HepG2 (cell line): ENCODE results near the gene LDLRAD4. TPM values are rescaled to one million over a fixed set of nuclear protein-coding genes. Genes with fewer than 3 reads are reported as not detected.

Experiments
- ATAC-seq: fragments of 200-7000 bp; cut with Tn5 transposase; 3 replicates; pipeline ENCODE4 v1.9.1; 2020; ENCODE audit warnings: mild to moderate bottlenecking, moderate library complexity
- BruUV-seq: library from RNA; stranded (reverse); fragments of 400-500 nt; replicated peaks from 2 replicates; lab custom pipeline; 2021; lab: Mats Ljungman, UMichigan
- CTCF ChIA-PET: fragments of 300-600 bp; formaldehyde crosslinking; extraction: SDS; loops from one replicate; lab custom pipeline; 2021; ENCODE audit warnings: low total read pairs, inconsistent platforms, low intra/inter-chr PET ratio; lab: Yijun Ruan, JAX
- POLR2A ChIA-PET: fragments of 350-600 bp; sonication (Branson Sonifier 250); formaldehyde crosslinking; loops from one replicate; lab custom pipeline; 2020; ENCODE audit warnings: antibody characterized with exemption, inconsistent platforms; lab: Yijun Ruan, JAX
- DNase-seq: peaks from one replicate; pipeline ENCODE4 v3.0.0-alpha.2; 2015; ENCODE audit warnings: low spot score
- FAIRE-seq: peaks from 3 replicates; lab custom pipeline; 2011; peaks lifted over from hg19 to GRCh38; lab: Jason Lieb, UNC
- H2AFZ ChIP-seq: one replicate; pipeline ENCODE4 v1.6.1; 2011; ENCODE audit warnings: low read length, inconsistent platforms
- H3K27ac ChIP-seq: fragments of 300-600 bp; 3 replicates; pipeline ENCODE4 v1.8.0; 2011; ENCODE audit warnings: mixed run types, mild to moderate bottlenecking, mixed read lengths, low read length, inconsistent platforms; ENCODE audit not compliant: insufficient read depth; ENCODE audit errors: extremely low read length
- H3K27me3 ChIP-seq, 2 experiments: fragments of 200-600 bp in 1 of 2; 2 replicates in 1 of 2; 3 replicates in 1 of 2; pipeline versions ENCODE4 v1.6.0 to v1.8.0; 2011; ENCODE audit warnings: low read length in 2 of 2, mild to moderate bottlenecking in 2 of 2, moderate library complexity in 2 of 2, inconsistent platforms in 1 of 2; ENCODE audit not compliant: insufficient read depth in 2 of 2, control insufficient read depth in 1 of 2
- H3K36me3 ChIP-seq, 2 experiments: fragments of 200-600 bp in 1 of 2; replicated peaks in 1 of 2; 2 replicates in 1 of 2; 3 replicates in 1 of 2; pipeline versions ENCODE4 v1.5.1 to v1.8.0; 2011; ENCODE audit warnings: low read length in 2 of 2, inconsistent platforms in 1 of 2; ENCODE audit not compliant: insufficient read depth in 2 of 2, control insufficient read depth in 1 of 2
- H3K4me1 ChIP-seq: 2 replicates; pipeline ENCODE4 v1.5.1; 2012; ENCODE audit warnings: low read length, inconsistent platforms; ENCODE audit not compliant: insufficient read depth
- H3K4me2 ChIP-seq: 2 replicates; pipeline ENCODE4 v1.6.0; 2011; ENCODE audit warnings: low read depth, low read length, inconsistent platforms
- H3K4me3 ChIP-seq, 3 experiments: fragments of 200-600 bp in 1 of 3; sonication (generic), shearing (Covaris generic) in 1 of 3; replicated peaks in 1 of 3; 2 replicates each; pipeline ENCODE4 v1.5.1; 2011 to 2016; ENCODE audit warnings: low read length in 3 of 3, inconsistent platforms in 2 of 3, low read depth in 2 of 3, mild to moderate bottlenecking in 2 of 3, control low read depth in 1 of 3, mixed read lengths in 1 of 3; ENCODE audit not compliant: insufficient read depth in 1 of 3
- H3K79me2 ChIP-seq: one replicate; pipeline ENCODE4 v1.6.1; 2011; ENCODE audit warnings: low read length, inconsistent platforms; ENCODE audit not compliant: insufficient read depth
- H3K9ac ChIP-seq: 2 replicates; pipeline ENCODE4 v1.6.0; 2011; ENCODE audit warnings: mild to moderate bottlenecking, low read depth, low read length, inconsistent platforms; ENCODE audit not compliant: insufficient read depth
- H3K9me3 ChIP-seq: 2 replicates; pipeline ENCODE4 v1.5.1; 2012; ENCODE audit warnings: mild to moderate bottlenecking, low read length
- H4K20me1 ChIP-seq: 2 replicates; pipeline ENCODE4 v1.6.0; 2011; ENCODE audit warnings: inconsistent platforms, mild to moderate bottlenecking, low read length, moderate library complexity; ENCODE audit not compliant: insufficient read depth
- CREB1 ChIP-seq, 2 experiments: fragments of 450-650 bp in 1 of 2; IDR thresholded peaks; 2 replicates each; pipeline ENCODE4 v1.6.1; 2016 to 2017; ENCODE audit warnings: control low read depth in 1 of 2, mild to moderate bottlenecking in 1 of 2, missing compliant biosample characterization in 1 of 2, missing genetic modification characterization in 1 of 2
- ERF ChIP-seq: IDR thresholded peaks from 2 replicates; pipeline ENCODE4 v1.6.1; 2018; ENCODE audit warnings: missing biosample characterization, missing genetic modification reagents
- FOXA1 ChIP-seq, 2 experiments: fragments of 450-650 bp in 1 of 2; sonication (generic) in 1 of 2; formaldehyde crosslinking in 1 of 2; IDR thresholded peaks; 2 replicates each; pipeline versions ENCODE4 v1.4.0 to v1.6.1; 2016 to 2020; ENCODE audit warnings: missing genetic modification reagents in 1 of 2
- YEATS2 ChIP-seq: sonication (generic); formaldehyde crosslinking; IDR thresholded peaks from 2 replicates; pipeline ENCODE4 v1.4.0; 2020; ENCODE audit warnings: missing genetic modification reagents, borderline replicate concordance
- ZNF713 ChIP-seq: sonication (generic); formaldehyde crosslinking; IDR thresholded peaks from 2 replicates; pipeline ENCODE4 v1.4.0; 2020; ENCODE audit warnings: mild to moderate bottlenecking, missing genetic modification reagents
- WGBS: methylation state at CpG from one replicate; pipeline ENCODE4 v1.1.6; 2017; ENCODE audit warnings: low lambda C conversion rate; 5-methylcytosine and 5-hydroxymethylcytosine counted together
- in situ Hi-C: cut with HindIII; loops from 2 replicates; pipeline ENCODE4 v1.10.0; 2017; ENCODE audit warnings: low pct_unique_long_range_greater_than_20kb; ENCODE audit not compliant: extremely low pct_ligation_motif_present
- intact Hi-C: fragments of 100-400 bp; cut with micrococcal nuclease; formaldehyde crosslinking; loops from one replicate; pipeline ENCODE4 v1.10.0; 2022; ENCODE audit not compliant: unreplicated experiment
- polyA plus RNA-seq, 8 experiments: library from polyadenylated mRNA; depleted of rRNA in 3 of 8; stranded (reverse) in 7 of 8; unstranded in 1 of 8; fragments of >200 nt; fragmentation: Illumina TruSeq in 4 of 8; extraction: Trizol in 4 of 8; gene quantifications; 2 replicates each; pipeline versions ENCODE4 v1.2.1 to v1.2.3, GENCODE V29; 2011 to 2016; ENCODE audit warnings: low read depth in 4 of 8, missing spikeins in 1 of 8, mixed read lengths in 1 of 8; ENCODE audit not compliant: insufficient read depth in 1 of 8
- total RNA-seq, 5 experiments: library from RNA; depleted of rRNA; stranded (reverse); fragments of >200 nt; fragmentation: Illumina TruSeq; extraction: Trizol; gene quantifications; 2 replicates each; pipeline ENCODE4 v1.2.3, GENCODE V29; 2016; ENCODE audit warnings: low read depth in 1 of 5
- TF ChIP-seq, protein P1 (sequence below): sonication (generic); formaldehyde crosslinking; IDR thresholded peaks from 2 replicates; pipeline ENCODE4 v1.9.0; 2022; ENCODE audit warnings: low read depth, missing genetic modification reagents
- TF ChIP-seq, protein P2 (sequence below): IDR thresholded peaks from 2 replicates; pipeline ENCODE4 v1.6.1; 2018; ENCODE audit warnings: missing genetic modification reagents
- TF ChIP-seq, protein P3 (sequence below): sonication (generic); formaldehyde crosslinking; IDR thresholded peaks from 2 replicates; pipeline ENCODE4 v1.4.0; 2020; ENCODE audit warnings: missing genetic modification reagents; ENCODE audit errors: not compliant biosample characterization
- TF ChIP-seq, protein P4 (sequence below): sonication (generic); formaldehyde crosslinking; IDR thresholded peaks from 2 replicates; pipeline ENCODE4 v1.4.0; 2020; ENCODE audit warnings: low read depth, mild to moderate bottlenecking, missing genetic modification reagents

Gene LDLRAD4
- total and polyA plus RNA-seq, 2 of the 13 experiments (the other 11 are each of a cell fraction or from before 2014, with no cell fraction given), result 13.6 to 20.9 TPM

DNA sequence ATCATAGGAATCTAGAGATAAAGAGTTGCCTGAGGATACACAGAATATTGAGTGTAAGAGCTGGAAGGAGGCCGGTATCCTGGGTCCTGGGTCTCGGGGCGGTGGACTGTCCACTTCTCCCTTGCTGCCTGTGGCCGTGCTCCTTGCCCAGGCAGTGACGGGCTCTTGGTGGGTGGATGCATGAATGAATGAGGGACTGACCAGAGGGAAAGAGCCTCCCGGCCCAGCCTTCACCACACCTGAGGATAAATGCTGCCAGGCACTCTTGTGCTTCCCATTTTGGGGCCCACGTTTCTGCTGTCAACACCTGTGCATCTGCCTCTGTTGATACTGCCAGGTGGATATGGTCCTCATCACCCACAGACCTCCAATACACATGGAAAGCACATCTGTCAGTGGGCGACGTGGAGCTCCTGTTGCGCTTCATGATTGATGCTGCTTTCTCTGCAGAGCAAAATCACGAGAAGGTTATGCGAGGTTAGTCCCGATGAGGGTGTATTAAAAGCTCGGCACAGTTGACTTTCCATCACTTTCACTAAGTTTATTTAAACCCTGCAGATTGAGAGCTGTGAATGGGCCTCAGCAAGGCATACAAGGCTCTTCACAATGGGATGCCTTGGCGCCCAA lies 211.4 kb downstream of the LDLRAD4 start:
- Histone ChIP-seq H3K79me2 (no peaks in the 10 kb centered on the region), H3K4me3 (no peak overlapping the region), H2AFZ (no peak overlapping the region), H3K27ac (no peak overlapping the region), H3K9me3 (no peaks in the 10 kb centered on the region), H3K9ac (no peak overlapping the region), H3K27me3 (no peaks in the 10 kb centered on the region), H3K4me2 (no peak overlapping the region), H3K36me3 (no peaks in the 10 kb centered on the region), H4K20me1 (no peaks in the 10 kb centered on the region), H3K4me1 (peaks cover 4% of the 10 kb centered on the region; the same call in 1 of the 2 replicates)
- ChIA-PET POLR2A (no interaction called here), CTCF (no interaction called here)
- in situ Hi-C loops, result no loop called here
- no peak for TF ChIP-seq ERF
- no peak for TF ChIP-seq ZNF713
- no peak for TF ChIP-seq CREB1 (IDR thresholded peaks at IDR 0.05)
- TF ChIP-seq CREB1 (CRISPR knock-in tag; IDR thresholded peaks at IDR 0.05), result no peak
- BruUV-seq, result no TSS peak
- no peak for ATAC-seq
- no peak for FAIRE-seq
- 97% methylated on average over 15 of the region's 15 CpGs for WGBS
- DNase-seq, result no peak
- intact Hi-C loops, result no loop called here

DNA sequence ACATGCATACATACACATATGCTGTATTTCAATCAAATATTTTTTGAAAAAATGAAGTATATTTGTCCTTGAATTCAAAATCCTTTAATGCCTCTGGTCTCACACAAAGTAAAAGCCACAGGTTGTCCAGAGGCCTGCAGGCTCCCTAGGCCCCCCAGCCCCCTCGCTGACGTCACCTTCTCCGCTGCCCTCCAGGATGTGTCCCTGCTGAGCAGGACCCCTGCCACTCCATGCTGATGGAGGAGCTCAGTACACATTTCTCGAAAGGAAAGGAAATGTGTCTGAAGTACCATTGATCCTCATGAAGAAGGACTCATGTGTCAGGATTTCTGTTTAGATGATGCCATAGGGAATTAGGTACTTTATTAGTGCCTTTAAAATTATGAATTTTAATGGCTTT lies 212.1 kb downstream of the LDLRAD4 start:
- intact Hi-C loops (no loop called here), in situ Hi-C loops (no loop called here)
- ChIA-PET CTCF (no interaction called here), POLR2A (no interaction called here)
- Histone ChIP-seq H4K20me1 (no peaks in the 10 kb centered on the region), H3K27ac (no peak overlapping the region), H3K9ac (no peak overlapping the region), H3K9me3 (no peaks in the 10 kb centered on the region), H3K4me1 (peaks cover 6% of the 10 kb centered on the region; the same call in 1 of the 2 replicates), H3K4me3 (no peak overlapping the region), H2AFZ (no peak overlapping the region), H3K4me2 (no peak overlapping the region), H3K36me3 (no peaks in the 10 kb centered on the region), H3K79me2 (no peaks in the 10 kb centered on the region), H3K27me3 (no peaks in the 10 kb centered on the region)
- TF ChIP-seq, protein P1, sequence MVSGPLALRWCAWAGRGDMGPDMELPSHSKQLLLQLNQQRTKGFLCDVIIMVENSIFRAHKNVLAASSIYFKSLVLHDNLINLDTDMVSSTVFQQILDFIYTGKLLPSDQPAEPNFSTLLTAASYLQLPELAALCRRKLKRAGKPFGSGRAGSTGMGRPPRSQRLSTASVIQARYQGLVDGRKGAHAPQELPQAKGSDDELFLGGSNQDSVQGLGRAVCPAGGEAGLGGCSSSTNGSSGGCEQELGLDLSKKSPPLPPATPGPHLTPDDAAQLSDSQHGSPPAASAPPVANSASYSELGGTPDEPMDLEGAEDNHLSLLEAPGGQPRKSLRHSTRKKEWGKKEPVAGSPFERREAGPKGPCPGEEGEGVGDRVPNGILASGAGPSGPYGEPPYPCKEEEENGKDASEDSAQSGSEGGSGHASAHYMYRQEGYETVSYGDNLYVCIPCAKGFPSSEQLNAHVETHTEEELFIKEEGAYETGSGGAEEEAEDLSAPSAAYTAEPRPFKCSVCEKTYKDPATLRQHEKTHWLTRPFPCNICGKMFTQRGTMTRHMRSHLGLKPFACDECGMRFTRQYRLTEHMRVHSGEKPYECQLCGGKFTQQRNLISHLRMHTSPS (CRISPR knock-in tag), result no peak
- TF ChIP-seq, protein P2, sequence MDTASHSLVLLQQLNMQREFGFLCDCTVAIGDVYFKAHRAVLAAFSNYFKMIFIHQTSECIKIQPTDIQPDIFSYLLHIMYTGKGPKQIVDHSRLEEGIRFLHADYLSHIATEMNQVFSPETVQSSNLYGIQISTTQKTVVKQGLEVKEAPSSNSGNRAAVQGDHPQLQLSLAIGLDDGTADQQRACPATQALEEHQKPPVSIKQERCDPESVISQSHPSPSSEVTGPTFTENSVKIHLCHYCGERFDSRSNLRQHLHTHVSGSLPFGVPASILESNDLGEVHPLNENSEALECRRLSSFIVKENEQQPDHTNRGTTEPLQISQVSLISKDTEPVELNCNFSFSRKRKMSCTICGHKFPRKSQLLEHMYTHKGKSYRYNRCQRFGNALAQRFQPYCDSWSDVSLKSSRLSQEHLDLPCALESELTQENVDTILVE, result no peak
- TF ChIP-seq, protein P3, sequence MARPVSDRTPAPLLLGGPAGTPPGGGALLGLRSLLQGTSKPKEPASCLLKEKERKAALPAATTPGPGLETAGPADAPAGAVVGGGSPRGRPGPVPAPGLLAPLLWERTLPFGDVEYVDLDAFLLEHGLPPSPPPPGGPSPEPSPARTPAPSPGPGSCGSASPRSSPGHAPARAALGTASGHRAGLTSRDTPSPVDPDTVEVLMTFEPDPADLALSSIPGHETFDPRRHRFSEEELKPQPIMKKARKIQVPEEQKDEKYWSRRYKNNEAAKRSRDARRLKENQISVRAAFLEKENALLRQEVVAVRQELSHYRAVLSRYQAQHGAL, result no peak
- TF ChIP-seq, protein P4, sequence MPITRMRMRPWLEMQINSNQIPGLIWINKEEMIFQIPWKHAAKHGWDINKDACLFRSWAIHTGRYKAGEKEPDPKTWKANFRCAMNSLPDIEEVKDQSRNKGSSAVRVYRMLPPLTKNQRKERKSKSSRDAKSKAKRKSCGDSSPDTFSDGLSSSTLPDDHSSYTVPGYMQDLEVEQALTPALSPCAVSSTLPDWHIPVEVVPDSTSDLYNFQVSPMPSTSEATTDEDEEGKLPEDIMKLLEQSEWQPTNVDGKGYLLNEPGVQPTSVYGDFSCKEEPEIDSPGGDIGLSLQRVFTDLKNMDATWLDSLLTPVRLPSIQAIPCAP (CRISPR knock-in tag), result no peak
- TF ChIP-seq FOXA1 (IDR thresholded peaks at IDR 0.05), result no peak
- TF ChIP-seq FOXA1 (CRISPR knock-in tag; IDR thresholded peaks at IDR 0.05), result no peak
- no peak for TF ChIP-seq YEATS2 (CRISPR knock-in tag)
- no peak for FAIRE-seq
- 91% methylated on average over 4 of the region's 4 CpGs for WGBS
- DNase-seq, result no peak
- ATAC-seq, result no peak
- no TSS peak for BruUV-seq
